ENCODE results near the gene GALNT10.

GALNT10 gene

DNA sequence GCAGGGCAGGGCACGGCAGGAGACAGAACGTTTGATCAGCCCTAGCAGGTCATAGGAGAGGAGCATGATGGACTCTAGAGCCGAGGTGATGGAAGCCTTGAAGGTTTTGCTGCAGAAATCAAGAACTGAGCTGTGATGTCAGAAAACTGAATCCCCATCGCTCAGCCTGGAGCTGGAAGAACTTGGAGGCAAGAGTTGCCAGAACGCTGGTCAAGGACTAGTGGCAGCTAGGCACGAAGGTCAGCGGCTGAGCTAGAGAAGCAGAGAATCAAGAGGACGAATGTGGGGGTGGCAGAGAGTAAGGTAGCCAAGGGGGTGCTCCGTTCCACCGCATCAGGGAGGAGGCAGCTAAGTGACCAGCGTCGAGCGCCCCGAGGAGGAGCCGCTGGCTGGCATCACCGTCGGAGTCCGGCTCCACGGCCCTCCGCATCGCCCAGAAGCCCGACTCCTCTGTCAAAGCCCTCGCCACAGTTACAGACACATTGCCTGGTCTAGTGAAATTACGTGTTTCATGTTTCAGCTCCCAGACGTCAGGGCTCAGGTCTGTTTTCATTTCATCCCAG lies 1.2 kb upstream of the GALNT10 start:
- Mint-ChIP-seq H3K27ac (peak overlapping the region; percentile 52 to 89 (median 87)), H3K36me3 (ENCODE audit: low read depth) (no peaks in the 10 kb centered on the region), H3K27me3 (ENCODE audit: low read depth) (peaks cover 44% of the 10 kb centered on the region), H3K4me1 (peaks cover 43% of the 10 kb centered on the region), H3K4me3 (peak overlapping the region; percentile 89 to 95 (median 89)), H3K9me3 (no peaks in the 10 kb centered on the region)
- no peak for TF ChIP-seq CTCF (IDR thresholded peaks at IDR 0.05; ENCODE audit: unreplicated experiment in 3 of 3)

- Mint-ChIP-seq H3K4me1 (peaks cover 50% of the 10 kb centered on the region), H3K36me3 (ENCODE audit: low read depth) (no peaks in the 10 kb centered on the region), H3K4me3 (peak overlapping the region; percentile 89 to 95 (median 89)), H3K27ac (peak overlapping the region; percentile 52 to 89 (median 87)), H3K27me3 (ENCODE audit: low read depth) (peaks cover 38% of the 10 kb centered on the region), H3K9me3 (no peaks in the 10 kb centered on the region)
- TF ChIP-seq CTCF (IDR thresholded peaks at IDR 0.05; ENCODE audit: unreplicated experiment in 3 of 3), result peak; percentile 24 to 37 (median 37)
These were observed 526 bp upstream of the GALNT10 start for GRCh38 chr5:154189819-154190594.

DNA sequence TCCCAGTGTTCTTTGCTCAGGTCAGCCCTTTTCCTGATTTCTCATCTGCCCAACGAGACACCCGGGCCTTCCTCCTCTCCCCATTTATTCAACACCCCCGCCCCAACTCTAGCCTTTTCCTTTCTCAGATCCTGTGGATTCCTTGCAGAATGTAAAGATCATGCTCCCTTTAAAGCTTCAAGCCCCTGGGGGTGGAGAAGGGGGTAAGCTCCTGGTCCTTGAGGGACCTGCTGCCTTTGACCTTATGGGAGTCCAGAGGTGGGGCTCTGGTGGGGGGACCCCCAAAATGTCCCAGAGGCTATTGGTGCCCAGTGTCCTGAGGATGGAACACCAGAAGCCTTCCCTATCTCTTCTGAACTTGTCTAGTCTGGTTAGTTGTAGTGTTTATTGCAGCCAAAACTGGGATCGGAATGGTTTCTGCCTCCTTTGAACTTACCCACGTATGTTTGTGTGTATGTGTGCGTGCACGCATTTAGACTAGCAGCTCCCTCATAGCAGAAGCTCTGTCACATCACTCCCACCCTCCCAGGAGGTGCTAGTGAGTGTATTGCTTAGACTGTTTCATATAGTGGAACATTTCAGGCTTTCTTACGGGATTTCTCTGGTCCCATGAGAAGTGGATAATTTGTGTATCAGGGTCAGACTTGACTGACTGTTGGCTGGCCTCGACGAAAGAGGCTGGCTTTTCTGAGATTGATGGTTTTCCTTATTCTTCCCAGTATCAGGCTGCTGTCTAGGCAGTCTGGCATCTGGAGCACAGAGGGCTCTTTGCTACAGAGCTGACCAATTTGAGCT lies 1.1 kb downstream of the GALNT10 start:
- H3K27ac Mint-ChIP-seq, result peak overlapping the region; percentile 85 to 96 (median 86)
- no peaks in the 10 kb centered on the region for H3K36me3 Mint-ChIP-seq (ENCODE audit: low read depth)
- H3K4me3 Mint-ChIP-seq, result peak overlapping the region; percentile 90 to 94 (median 93)
- H3K9me3 Mint-ChIP-seq, result no peaks in the 10 kb centered on the region
- peaks cover 23% of the 10 kb centered on the region for H3K27me3 Mint-ChIP-seq (ENCODE audit: low read depth)
- no peak for TF ChIP-seq CTCF (IDR thresholded peaks at IDR 0.05; ENCODE audit: unreplicated experiment in 3 of 3)
- peaks cover 59% of the 10 kb centered on the region for H3K4me1 Mint-ChIP-seq

DNA sequence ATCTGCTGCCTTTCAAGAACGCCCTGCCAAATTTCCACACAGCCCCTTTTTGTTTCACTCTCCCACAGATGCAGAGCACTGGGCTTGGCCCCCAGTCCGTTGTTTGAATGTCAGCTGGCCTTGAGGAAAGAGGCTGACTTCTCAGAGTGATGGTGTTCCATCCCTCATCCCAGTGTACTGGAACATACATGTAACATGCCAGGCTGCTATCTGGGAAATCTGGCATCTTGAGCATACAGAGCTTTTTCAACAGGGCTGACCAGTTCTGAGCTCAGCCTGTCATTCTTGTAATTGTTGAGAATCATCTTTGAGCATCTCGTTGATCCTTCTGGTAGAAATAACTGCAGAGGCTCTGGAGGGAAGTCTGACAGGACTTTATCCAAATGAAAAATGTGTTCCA lies 2.8 kb downstream of the GALNT10 start:
- Mint-ChIP-seq H3K4me1 (peaks cover 63% of the 10 kb centered on the region), H3K27ac (peak overlapping the region; percentile 85 to 96 (median 86)), H3K4me3 (peak overlapping the region; percentile 90 to 94 (median 93)), H3K27me3 (ENCODE audit: low read depth) (peaks cover 17% of the 10 kb centered on the region), H3K36me3 (ENCODE audit: low read depth) (no peaks in the 10 kb centered on the region), H3K9me3 (no peaks in the 10 kb centered on the region)
- no peak for TF ChIP-seq CTCF (IDR thresholded peaks at IDR 0.05; ENCODE audit: unreplicated experiment in 3 of 3)

- H3K4me3 Mint-ChIP-seq, result peak overlapping the region in 2 of 3 experiments; percentile 90 to 93
- peaks cover 16% of the 10 kb centered on the region for H3K27me3 Mint-ChIP-seq (ENCODE audit: low read depth)
- peaks cover 65% of the 10 kb centered on the region for H3K4me1 Mint-ChIP-seq
- no peak for TF ChIP-seq CTCF (IDR thresholded peaks at IDR 0.05; ENCODE audit: unreplicated experiment in 3 of 3)
- H3K9me3 Mint-ChIP-seq, result no peaks in the 10 kb centered on the region
- no peaks in the 10 kb centered on the region for H3K36me3 Mint-ChIP-seq (ENCODE audit: low read depth)
- H3K27ac Mint-ChIP-seq, result peak overlapping the region; percentile 85 to 96 (median 86)
These were observed 3.2 kb downstream of the GALNT10 start for GRCh38 chr5:154193701-154194121.
